Spleen (tissue), 7 donors: Measurements from ENCODE around the gene RAB33B.
"Not testable (repeated sequence)": the region's sequence is repeated elsewhere in the genome, so short reads cannot be mapped to it uniquely, and the experiment has no call there.

Experiments used
- CTCF ChIP-seq, 11 experiments: fragments of 200-600 bp in 7 of 11; fragments of 450-650 bp in 4 of 11; sonication (generic) in 4 of 11; IDR thresholded peaks in 8 of 11; conservative IDR thresholded peaks in 3 of 11; 1 replicate in 7 of 11; 2 replicates in 4 of 11; pipeline versions ENCODE4 v1.4.0 to v1.8.0; 2016 to 2021; ENCODE audit warnings: antibody characterized with exemption in 11 of 11, inconsistent platforms in 4 of 11, mild to moderate bottlenecking in 1 of 11
- POLR2A ChIP-seq, 3 donors: fragments of 450-650 bp; IDR thresholded peaks; one replicate each; pipeline ENCODE4 v1.5.1; 2017; ENCODE audit warnings: antibody characterized with exemption in 3 of 3, mild to moderate bottlenecking in 1 of 3
- donor health status: DM: no; HTN: no; CAD: no; lungs with moderate emphysema.
- donor health status: DM: no; HTN: no; CAD: no.
- donor health status: DM: no; HTN: no; CAD: no.

GRCh38 chr4:139414671-139415210, 39.2 kb upstream of the RAB33B start:
- TF ChIP-seq CTCF (IDR thresholded peaks at IDR 0.05 in 8 of 11, conservative IDR thresholded peaks at IDR 0.05 in 3 of 11); POLR2A (IDR thresholded peaks at IDR 0.05): not testable (repeated sequence)
